ENCODE measurements around the gene PAM.

PAM gene

GRCh38 chr5:103016167-103016566 lies 261.1 kb downstream of the PAM start:
- Histone ChIP-seq H3K27me3 (ENCODE audit: insufficient read depth, poor library complexity, severe bottlenecking) (no peaks in the 10 kb centered on the region), H3K4me3 (replicated peaks; ENCODE audit: insufficient read depth, low read length) (no peak overlapping the region), H3K27ac (replicated peaks) (no peak overlapping the region)
- TF ChIP-seq REST (IDR thresholded peaks at IDR 0.05; ENCODE audit: insufficient replicate concordance, low read depth) (no peak), POLR2AphosphoS5 (IDR thresholded peaks at IDR 0.05; ENCODE audit: low read depth) (no peak), CTCF (IDR thresholded peaks at IDR 0.05; ENCODE audit: insufficient read depth, low read length) (no peak), SPI1 (IDR thresholded peaks at IDR 0.05; ENCODE audit: borderline replicate concordance, low read depth) (no peak), GABPA (IDR thresholded peaks at IDR 0.05; ENCODE audit: low read depth) (no peak)
- no peak for DNase-seq (ENCODE audit: low read depth in 1 of 2, low spot score in 1 of 2)

- H3K27me3 ChIP-seq (ENCODE audit: insufficient read depth, poor library complexity, severe bottlenecking), result no peaks in the 10 kb centered on the region
- H3K4me3 ChIP-seq (replicated peaks; ENCODE audit: insufficient read depth, low read length), result no peak overlapping the region
- H3K27ac ChIP-seq (replicated peaks), result no peak overlapping the region
- DNase-seq (ENCODE audit: low read depth in 1 of 2, low spot score in 1 of 2), result no peak
- peak; percentile 56 for TF ChIP-seq SPI1 (IDR thresholded peaks at IDR 0.05; ENCODE audit: borderline replicate concordance, low read depth)
- TF ChIP-seq REST (IDR thresholded peaks at IDR 0.05; ENCODE audit: insufficient replicate concordance, low read depth), result no peak
Observed at GRCh38 chr5:103019804-103020203, 264.7 kb downstream of the PAM start.

- DNase-seq (ENCODE audit: low read depth in 1 of 2, low spot score in 1 of 2), result no peak
- H3K4me3 ChIP-seq (replicated peaks; ENCODE audit: insufficient read depth, low read length), result no peak overlapping the region
- no peak overlapping the region for H3K27ac ChIP-seq (replicated peaks)
- no peak for TF ChIP-seq SPI1 (IDR thresholded peaks at IDR 0.05; ENCODE audit: borderline replicate concordance, low read depth)
- TF ChIP-seq REST (IDR thresholded peaks at IDR 0.05; ENCODE audit: insufficient replicate concordance, low read depth), result no peak
- TF ChIP-seq GABPA (IDR thresholded peaks at IDR 0.05; ENCODE audit: low read depth), result no peak
- no peak for TF ChIP-seq CTCF (IDR thresholded peaks at IDR 0.05; ENCODE audit: insufficient read depth, low read length)
- no peak for TF ChIP-seq POLR2AphosphoS5 (IDR thresholded peaks at IDR 0.05; ENCODE audit: low read depth)
- no peaks in the 10 kb centered on the region for H3K27me3 ChIP-seq (ENCODE audit: insufficient read depth, poor library complexity, severe bottlenecking)
Observed at GRCh38 chr5:103021314-103021713, 266.2 kb downstream of the PAM start.

- DNase-seq (ENCODE audit: low read depth in 1 of 2, low spot score in 1 of 2), result no peak
- no peak overlapping the region for H3K27ac ChIP-seq (replicated peaks)
- H3K27me3 ChIP-seq (ENCODE audit: insufficient read depth, poor library complexity, severe bottlenecking), result no peaks in the 10 kb centered on the region
- no peak for TF ChIP-seq CTCF (IDR thresholded peaks at IDR 0.05; ENCODE audit: insufficient read depth, low read length)
- no peak for TF ChIP-seq GABPA (IDR thresholded peaks at IDR 0.05; ENCODE audit: low read depth)
- TF ChIP-seq SPI1 (IDR thresholded peaks at IDR 0.05; ENCODE audit: borderline replicate concordance, low read depth), result no peak
- TF ChIP-seq POLR2AphosphoS5 (IDR thresholded peaks at IDR 0.05; ENCODE audit: low read depth), result no peak
- TF ChIP-seq REST (IDR thresholded peaks at IDR 0.05; ENCODE audit: insufficient replicate concordance, low read depth), result no peak
- H3K4me3 ChIP-seq (replicated peaks; ENCODE audit: insufficient read depth, low read length), result no peak overlapping the region
Observed at GRCh38 chr5:103027267-103027666, 272.2 kb downstream of the PAM start.
